ENCODE results near the gene OR51F1.

GRCh38 chr11:4763096-4763495 lies 6.6 kb downstream of the OR51F1 start:
- TF ChIP-seq POLR2A (IDR thresholded peaks at IDR 0.05) (no peak), CTCF (IDR thresholded peaks at IDR 0.05) (no peak)
